ENCODE results near the gene ARPC5L. TPM values are rescaled to one million over a fixed set of nuclear protein-coding genes. Genes with fewer than 3 reads are reported as not detected.

The ARPC5L gene
- total RNA-seq (10 to 100 TPM; 33.6 to 50.4 (median 47.3) TPM), polyA plus RNA-seq (10 to 100 TPM; 48.1 to 75.3 (median 48.9) TPM)
- long read RNA-seq, donor 1, transcript ARPC5L-201 (4 exons, 1,325 nt), result major isoform, 23 of 38 reads
- long read RNA-seq, donor 1, partial matches to known transcripts, result 13 of 38 reads
- long read RNA-seq, donor 1, other reads (novel, unspliced or antisense), result 0 of 38 reads
- long read RNA-seq, donor 2, transcript ARPC5L-201 (4 exons, 1,325 nt), result major isoform, 12 of 12 reads
- long read RNA-seq, donor 2, partial matches to known transcripts, result 0 of 12 reads
- long read RNA-seq, donor 2, other reads (novel, unspliced or antisense), result 0 of 12 reads

DNA sequence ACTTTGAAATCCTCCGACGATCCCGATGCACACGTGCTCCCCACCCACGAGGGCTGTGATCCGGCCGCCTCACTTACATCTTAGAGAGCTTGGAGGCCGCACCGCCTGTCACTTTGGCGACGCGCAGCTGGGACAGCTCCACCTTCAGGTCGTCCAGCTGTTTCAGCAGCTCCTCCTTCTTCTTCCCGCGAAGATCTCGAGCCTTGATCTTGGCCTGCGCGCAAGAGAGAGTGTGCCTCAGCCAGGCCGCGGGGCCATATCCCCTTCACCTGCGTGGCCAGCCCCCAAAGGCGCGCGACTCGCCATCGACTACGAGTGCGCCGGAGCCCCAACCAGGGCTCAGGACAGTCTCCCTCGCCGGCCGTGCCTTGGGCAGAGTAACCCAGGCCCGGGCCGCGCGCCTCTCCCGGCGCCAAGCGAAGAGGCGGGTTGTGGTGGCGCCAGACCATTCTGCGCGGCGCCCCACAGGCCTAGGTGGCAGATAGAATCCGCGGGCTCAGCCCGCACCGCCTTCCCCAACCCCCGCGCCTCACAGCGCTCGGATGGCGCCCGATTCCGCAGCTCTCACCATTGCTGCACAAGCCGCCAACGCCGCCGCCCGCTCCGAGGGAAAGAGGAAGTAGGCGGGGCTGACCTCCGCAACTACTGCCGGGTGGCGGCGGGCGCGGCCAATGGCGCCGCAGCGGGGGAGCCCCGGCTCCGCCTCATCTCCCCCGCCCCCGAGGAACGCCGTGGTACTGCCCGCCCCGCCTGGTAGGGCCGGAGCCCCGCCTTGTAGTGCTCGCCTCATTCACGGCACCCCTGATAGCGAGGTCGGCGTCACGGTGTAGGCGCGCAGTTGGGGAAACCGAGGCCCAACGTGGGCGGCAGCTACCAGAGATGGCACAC lies at the start of gene ARPC5L, which contains the start of gene RPL35:
Gene ARPC5L (plus strand): TSS at position 789 of the 888 bp plus-strand sequence. CDS start 7,161 bp downstream, outside the sequence.
Gene RPL35 (minus strand): TSS at position 616 of the 888 bp plus-strand sequence. CDS start 45 bp downstream, at position 571.
- Histone ChIP-seq H3K4me1 (peaks cover 30 to 61% (median 50%) of the 10 kb centered on the region in 6 donors), H3K27ac (peak within 1 kb of the TSS; percentile 79 to 96 (median 94)), H3K9me3 (no peaks in the 10 kb centered on the region), H3K27me3 (replicated peaks in 1 of 7) (no peaks in the 10 kb centered on the region), H3K4me3 (peak within 1 kb of the TSS; percentile 33 to 98 (median 77)), H3K36me3 (peaks cover 3 to 46% (median 43%) of the 10 kb centered on the region in 6 donors)
- DNase-seq, result peak; percentile 99
- TF ChIP-seq POLR2AphosphoS5 (IDR thresholded peaks at IDR 0.05) (peak; percentile 96 to 98 (median 96)), POLR2A (IDR thresholded peaks at IDR 0.05) (peak in 2 of 3 donors; percentile 15 to 56)
- TF ChIP-seq, protein P1, sequence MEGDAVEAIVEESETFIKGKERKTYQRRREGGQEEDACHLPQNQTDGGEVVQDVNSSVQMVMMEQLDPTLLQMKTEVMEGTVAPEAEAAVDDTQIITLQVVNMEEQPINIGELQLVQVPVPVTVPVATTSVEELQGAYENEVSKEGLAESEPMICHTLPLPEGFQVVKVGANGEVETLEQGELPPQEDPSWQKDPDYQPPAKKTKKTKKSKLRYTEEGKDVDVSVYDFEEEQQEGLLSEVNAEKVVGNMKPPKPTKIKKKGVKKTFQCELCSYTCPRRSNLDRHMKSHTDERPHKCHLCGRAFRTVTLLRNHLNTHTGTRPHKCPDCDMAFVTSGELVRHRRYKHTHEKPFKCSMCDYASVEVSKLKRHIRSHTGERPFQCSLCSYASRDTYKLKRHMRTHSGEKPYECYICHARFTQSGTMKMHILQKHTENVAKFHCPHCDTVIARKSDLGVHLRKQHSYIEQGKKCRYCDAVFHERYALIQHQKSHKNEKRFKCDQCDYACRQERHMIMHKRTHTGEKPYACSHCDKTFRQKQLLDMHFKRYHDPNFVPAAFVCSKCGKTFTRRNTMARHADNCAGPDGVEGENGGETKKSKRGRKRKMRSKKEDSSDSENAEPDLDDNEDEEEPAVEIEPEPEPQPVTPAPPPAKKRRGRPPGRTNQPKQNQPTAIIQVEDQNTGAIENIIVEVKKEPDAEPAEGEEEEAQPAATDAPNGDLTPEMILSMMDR (IDR thresholded peaks at IDR 0.05 in 8 of 11, conservative IDR thresholded peaks at IDR 0.05 in 3 of 11), result peak in 9 of 11 experiments; percentile 10 to 49 (median 25)
- WGBS, 5 donors, result 0 to 1% (median 0%) methylated on average over 46 to 92 of the region's 92 CpGs
- intact Hi-C loops (cut with DNase I; ENCODE audit: low total_unique reads), result no loop called here

DNA sequence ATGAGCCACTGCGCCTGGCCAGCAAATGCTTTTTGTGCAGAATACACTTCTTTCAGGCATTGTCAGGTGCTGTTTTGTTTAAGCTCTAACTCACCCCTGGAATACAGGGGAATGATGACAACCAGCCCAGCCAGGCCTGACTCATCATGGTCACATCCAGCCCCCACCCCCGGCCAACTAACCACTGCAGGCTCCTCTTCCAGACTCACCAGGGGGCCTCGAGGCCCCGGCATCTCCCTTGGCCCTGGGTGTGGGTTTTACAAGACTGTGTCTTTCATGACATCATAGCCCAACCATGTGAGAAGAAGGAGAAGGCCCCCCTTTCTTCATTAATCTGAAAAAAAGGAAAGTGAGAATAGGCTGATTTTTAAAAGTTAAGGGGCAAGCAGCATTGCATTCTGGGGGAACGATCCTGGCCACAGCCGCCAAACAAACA lies 49.5 kb upstream of the ARPC5L start:
- intact Hi-C loops (cut with DNase I; ENCODE audit: low total_unique reads), result no loop called here
- no peaks in the 10 kb centered on the region for H3K27me3 ChIP-seq (replicated peaks in 1 of 7)
- DNase-seq, result no peak
- H3K4me3 ChIP-seq, result no peak overlapping the region
- H3K9me3 ChIP-seq, result no peaks in the 10 kb centered on the region
- TF ChIP-seq, protein P1 (IDR thresholded peaks at IDR 0.05 in 8 of 11, conservative IDR thresholded peaks at IDR 0.05 in 3 of 11), result no peak
- TF ChIP-seq POLR2AphosphoS5 (IDR thresholded peaks at IDR 0.05), result no peak
- no peak for TF ChIP-seq POLR2A (IDR thresholded peaks at IDR 0.05)
- peak overlapping the region in 1 of 8 donors; percentile 68 for H3K27ac ChIP-seq
- peaks cover 0 to 26% (median 0%) of the 10 kb centered on the region in 6 donors for H3K36me3 ChIP-seq
- H3K4me1 ChIP-seq, result peaks cover 0 to 40% (median 4%) of the 10 kb centered on the region in 6 donors
- WGBS, 5 donors, result 72 to 81% (median 80%) methylated on average over 5 to 6 of the region's 6 CpGs

DNA sequence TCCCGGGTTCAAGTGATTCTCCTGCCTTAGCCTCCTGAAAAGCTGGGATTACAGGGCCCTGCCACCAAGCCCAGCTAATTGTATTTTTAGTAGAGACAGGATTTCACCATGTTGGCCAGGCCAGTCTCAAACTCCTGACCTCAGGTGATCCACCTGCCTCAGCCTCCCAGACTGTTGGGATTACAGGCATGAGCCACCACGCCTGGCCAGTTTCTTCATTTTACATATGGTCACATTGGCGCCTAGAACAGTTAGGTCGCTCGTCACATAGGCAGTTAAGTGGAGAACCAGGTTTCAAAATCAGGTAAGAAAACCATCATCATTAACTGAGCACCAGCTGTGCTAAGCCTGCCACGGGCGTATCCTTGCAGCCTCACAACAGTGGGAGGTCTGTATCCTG lies 48.9 kb upstream of the ARPC5L start:
- peaks cover 0 to 35% (median 4%) of the 10 kb centered on the region in 6 donors for H3K4me1 ChIP-seq
- intact Hi-C loops (cut with DNase I; ENCODE audit: low total_unique reads), result no loop called here
- no peaks in the 10 kb centered on the region for H3K9me3 ChIP-seq
- 87 to 96% (median 92%) methylated on average over 7 of the region's 7 CpGs for WGBS, 5 donors
- H3K4me3 ChIP-seq, result no peak overlapping the region
- no peaks in the 10 kb centered on the region for H3K27me3 ChIP-seq (replicated peaks in 1 of 7)
- no peak for DNase-seq
- peaks cover 0 to 26% (median 0%) of the 10 kb centered on the region in 6 donors for H3K36me3 ChIP-seq
- no peak for TF ChIP-seq POLR2A (IDR thresholded peaks at IDR 0.05)
- TF ChIP-seq POLR2AphosphoS5 (IDR thresholded peaks at IDR 0.05), result no peak
- TF ChIP-seq, protein P1 (IDR thresholded peaks at IDR 0.05 in 8 of 11, conservative IDR thresholded peaks at IDR 0.05 in 3 of 11), result no peak
- no peak overlapping the region for H3K27ac ChIP-seq

All from spleen (tissue), 13 donors.